ENCODE results near the gene NR6A1.

Gene NR6A1

DNA sequence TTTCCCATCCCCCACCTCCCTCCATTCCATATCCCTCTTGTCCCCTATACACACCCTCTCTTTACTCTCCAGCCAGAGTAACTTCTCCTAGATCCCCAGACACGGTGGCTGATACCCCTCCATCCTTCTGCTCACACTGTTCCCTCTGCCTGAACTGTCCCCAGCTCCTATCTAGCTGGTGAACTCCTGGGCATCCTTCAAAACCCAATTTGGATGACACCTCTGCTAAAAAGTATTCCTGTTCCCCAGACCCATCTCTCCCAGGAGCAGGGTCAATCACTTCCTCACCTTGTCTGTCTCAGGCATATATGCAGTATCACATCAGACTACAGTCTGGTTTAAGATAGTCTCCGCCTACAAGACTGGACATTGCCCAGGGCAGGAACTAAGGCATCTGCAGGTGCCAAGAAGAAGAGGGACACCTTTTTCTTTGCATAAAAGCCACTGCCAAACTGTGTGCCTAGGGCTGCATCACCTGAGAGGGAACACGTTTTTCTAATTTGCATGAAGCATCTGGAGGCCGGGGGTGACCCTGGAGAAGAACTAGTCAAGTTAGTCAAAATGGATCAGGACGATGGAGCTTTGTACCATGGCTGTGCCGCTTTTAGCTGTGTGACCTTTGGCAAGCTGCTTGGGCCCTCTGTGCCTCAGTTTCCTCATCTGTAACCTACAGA, 291.0 kb downstream of the NR6A1 start:
- DNase-seq = no peak

- no peak for DNase-seq
Observed at GRCh38 chr9:124479371-124479770, 291.7 kb downstream of the NR6A1 start.

GRCh38 chr9:124478354-124478753, 292.8 kb downstream of the NR6A1 start:
- no peak for DNase-seq

- no peak for DNase-seq
Observed at GRCh38 chr9:124477648-124478285, 293.3 kb downstream of the NR6A1 start.

DNA sequence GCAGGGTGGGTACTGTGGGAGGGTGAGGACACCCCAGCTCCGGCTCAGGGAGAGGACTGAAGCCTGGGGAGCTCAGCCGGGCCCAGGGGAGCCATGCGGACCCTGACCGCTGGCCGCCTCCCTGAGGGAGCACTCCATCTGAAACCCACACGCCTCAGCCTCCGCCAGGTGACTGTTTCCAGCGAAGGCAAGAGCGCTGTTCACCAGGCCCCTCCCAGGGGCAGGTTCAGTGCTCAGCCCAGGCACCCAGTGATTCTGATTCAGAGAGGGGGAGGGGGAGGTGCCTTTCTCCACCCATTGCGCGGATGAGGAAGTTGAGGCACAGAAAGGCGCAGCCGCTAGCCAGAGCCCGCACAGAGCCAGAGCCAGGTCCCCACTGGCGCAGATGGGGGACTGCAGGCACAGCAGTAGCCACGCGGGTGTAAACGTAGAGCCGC, 293.9 kb downstream of the NR6A1 start:
- no peak for DNase-seq

DNA sequence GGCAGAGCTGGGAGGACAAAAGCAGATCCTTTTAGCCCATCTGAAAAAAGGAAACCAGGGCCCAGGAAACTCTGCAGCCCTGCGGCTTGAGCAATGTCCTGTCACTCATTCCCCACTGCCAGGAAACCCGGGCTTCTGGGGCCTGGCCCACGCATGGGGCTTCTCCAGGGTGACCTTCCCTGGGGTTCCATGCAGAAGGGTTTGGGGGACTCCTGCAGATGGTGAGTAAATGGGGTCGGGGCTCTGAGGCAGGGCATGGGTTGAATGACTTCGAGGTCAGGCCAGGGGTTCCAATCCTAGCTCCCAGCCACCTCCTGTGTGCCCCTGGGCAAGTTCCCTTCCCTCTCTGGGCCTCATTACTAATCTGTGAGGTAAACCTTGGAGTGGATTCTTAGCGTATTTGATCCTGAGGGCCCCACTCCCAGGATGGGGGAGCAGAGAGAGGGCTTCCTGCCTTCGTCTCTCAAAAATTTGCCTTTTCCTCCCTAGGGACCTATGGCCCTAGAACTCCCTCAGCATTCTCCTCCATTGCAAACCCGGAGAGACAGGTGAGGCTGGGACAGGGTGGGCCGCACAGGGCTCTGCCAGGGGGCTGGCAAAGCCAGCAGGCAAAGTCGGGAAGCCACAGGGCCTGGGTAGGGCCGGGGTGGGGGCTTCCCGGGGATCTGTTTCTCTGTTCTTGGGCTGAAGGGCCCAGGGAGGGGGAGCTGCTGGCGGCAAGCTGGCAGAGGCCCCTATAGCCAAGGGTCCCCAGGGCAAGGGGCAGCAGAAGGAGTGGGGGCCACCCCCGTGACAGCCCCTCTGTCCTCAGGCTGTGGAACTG, 295.0 kb downstream of the NR6A1 start:
- no peak for DNase-seq

DNA sequence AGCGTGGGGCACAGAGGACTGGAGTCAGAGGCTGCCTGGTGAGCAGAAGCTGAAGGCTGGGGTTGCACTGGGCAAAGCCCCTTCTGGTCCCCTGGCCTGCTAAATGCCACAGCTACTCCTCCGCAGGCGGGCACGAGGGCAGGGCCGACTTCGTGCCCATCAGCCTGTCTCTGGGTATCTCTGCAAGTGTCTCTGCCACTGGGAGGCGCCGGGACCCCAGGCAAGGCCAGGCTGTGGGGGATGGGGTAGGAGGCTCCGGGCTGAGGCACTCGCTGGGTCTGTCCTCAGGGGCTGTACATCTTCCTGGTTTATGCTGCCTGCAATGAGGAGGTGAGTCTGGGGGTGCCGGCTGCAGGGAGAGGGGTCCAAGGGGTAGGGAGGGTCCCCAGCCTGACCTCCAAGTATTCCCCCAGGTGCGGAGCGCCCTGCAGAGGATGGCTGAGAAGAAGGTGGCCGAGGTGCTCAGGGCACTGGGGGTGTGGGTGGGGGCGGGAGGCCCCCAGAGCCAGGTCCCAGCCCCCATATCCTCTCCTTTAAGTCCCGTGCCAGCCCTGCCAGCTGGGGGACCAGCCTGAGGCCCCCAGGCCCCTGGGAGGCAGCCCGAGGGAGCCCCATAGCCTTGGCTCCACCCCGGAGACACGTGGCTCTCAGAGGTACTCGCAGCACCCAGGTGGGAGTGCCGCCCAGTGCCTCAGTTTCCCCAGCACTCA, 295.8 kb downstream of the NR6A1 start:
- DNase-seq = no peak

GRCh38 chr9:124474151-124474550, 297.0 kb downstream of the NR6A1 start:
- DNase-seq = no peak

DNA sequence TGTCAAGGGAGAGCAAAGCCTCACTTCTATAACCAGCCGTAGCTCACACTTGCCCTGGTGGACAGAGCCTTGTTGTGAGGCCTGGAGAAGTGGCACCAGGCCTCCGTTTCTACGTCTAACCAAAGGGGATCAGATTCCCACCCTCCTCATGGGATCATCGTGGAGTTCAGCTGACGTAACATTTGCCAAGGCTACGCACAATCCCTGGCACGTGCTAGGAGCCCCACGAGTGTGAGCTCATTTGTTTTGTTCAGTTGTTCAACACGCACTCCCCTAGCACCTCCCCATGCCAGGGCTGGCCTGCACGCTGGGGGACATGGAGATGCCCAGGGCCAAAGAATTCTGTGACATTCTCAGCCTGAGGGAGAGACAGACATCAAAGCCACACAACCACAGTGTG, 297.8 kb downstream of the NR6A1 start:
- no peak for DNase-seq

DNA sequence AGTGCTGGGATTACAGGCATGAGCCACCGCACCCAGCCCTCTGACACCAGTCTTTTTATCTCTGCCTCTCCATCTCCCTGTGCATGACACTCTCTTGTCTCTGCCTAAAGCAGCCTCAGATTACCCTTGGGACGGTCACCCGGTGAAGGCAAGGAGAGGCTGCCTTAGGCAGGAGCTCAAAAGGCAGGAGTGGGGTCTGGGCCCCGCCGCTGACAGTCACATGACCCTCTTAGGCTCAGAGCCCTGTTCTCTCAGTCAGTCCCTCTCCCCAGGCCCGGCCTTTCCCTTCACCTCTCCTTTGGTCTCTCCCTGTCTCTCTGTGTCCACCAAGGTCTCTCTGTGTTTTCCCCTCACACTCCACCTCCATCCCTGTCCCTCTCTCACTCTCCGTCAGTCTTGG, 298.3 kb downstream of the NR6A1 start:
- no peak for DNase-seq

DNA sequence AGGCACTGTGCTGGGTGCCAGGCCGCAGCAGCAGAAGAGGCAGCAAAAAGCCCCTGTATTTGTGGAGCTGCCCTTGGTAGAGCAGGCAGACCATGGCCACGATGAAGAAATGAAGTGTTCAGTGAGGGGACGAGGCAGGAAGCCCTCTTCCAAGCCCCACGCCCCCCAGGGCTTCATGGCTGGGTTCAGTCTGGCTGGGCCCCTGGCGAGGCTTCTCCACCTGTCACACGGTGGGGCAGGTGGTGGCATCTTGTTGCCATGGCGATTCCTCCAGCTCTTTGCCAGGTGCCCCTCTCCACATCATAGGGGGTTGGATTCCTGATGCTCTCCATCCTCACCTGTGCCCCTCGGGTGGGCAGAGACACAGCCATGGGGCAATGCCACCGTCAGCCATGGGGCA, 299.4 kb downstream of the NR6A1 start:
- no peak for DNase-seq

DNA sequence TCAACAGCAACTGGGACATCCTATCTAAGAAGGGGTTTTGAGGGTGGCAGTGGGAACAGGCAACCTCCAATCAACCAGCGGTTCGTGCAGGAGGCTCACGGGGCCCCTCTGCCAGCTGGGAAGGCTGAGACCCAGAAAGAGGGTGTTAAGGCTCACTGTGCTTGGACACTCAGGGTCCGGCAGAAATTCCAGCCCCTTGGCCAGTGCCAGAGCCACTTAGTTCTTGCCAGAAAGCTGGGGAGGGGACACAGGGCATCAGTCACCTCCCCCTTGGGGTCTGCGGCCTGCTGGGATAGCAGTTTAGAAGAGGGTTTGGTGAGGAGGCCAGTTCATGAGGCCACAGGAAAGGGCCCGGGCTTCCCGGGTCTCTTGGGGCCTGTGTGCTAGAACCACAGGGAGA, 300.4 kb downstream of the NR6A1 start:
- DNase-seq = no peak

DNA sequence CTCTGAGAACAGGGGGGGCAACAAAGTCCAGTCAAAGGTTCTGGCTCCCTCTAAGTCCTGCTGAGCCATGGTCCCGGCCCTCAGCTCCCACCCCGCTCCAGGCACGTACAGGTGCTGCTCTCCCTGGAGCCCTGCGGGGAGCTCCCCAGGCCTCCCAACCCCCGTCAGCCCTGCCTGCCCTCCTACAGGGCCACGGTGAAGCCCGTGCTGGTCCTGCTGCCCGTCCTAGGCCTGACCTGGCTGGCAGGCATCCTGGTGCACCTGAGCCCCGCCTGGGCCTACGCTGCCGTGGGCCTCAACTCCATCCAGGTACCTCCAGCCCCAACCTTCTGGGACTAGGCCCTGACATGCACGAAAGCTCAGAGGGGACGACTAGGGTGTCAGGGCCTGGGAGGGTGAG, 300.8 kb downstream of the NR6A1 start:
- DNase-seq = no peak

- DNase-seq = no peak
Observed at GRCh38 chr9:124469011-124469832, 301.9 kb downstream of the NR6A1 start.

DNA sequence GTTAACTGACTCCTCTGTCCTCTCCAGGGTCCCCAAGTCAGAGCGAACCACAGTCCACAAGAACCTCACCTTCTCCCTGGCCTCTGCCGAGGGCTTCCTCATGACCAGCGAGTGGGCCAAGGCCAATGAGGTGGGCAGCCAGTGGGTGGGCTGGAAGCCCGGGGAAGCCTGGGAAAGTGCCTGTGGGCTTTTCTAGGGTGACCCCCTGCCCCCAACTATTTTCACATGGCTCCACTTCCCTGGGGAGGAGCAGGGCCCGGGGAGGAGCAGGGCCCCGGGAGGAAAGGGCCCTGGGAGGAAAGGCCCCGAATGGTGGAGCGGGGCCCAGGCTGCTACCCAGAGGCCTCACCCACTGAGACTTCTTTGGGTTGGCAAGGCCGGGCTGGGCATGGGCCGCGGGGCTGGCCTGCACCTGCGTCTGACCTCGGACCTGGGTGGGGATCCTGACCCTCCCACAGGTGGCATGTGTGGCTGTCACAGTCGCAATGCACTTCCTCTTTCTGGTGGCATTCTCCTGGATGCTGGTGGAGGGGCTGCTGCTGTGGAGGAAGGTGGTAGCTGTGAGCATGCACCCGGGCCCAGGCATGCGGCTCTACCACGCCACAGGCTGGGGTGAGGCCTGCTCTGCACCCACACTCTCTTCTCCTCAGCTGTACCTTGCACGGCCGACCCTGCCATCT, 302.9 kb downstream of the NR6A1 start:
- DNase-seq = no peak

DNA sequence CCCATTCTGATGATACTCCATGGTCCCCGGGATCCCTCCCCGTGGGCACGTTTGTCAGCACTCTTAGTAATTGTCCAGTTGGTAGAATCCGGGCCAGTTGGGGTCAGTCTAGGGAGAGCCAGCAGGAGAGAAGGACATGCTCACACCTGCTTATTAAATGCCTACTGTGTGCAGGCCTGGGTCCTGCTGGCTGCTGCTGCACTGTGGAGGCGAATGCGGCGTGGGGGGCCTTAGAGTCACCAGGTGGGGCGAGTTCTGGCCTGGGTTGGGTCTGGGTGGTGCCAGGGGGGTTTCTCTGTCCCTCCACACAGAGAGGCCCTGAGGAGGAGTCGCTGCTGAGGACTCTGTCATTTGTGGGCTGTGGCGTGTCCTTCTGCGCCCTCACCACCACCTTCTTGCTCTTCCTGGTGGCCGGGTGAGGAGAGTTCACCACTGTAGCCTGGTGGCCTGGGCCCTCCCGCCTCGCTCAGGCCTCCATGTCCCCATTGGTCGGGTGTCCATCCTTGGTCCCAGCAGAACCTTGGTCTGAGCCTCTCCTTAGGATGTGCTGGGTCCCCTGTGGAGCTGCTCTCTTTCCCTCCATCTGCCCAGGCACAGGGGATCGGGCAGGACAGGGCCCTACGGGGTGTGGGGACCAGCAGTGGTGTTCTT, 303.6 kb downstream of the NR6A1 start:
- no peak for DNase-seq
